ENCODE measurements around the gene CHD9.

CHD9 gene

GRCh38 chr16:53094013-53094630 is 39.3 kb downstream of the CHD9 start:
- DNase-seq (ENCODE audit: low read depth, low spot score), result no peak

GRCh38 chr16:53097190-53097589 is 42.4 kb downstream of the CHD9 start:
- no peak for DNase-seq (ENCODE audit: low read depth, low spot score)

- peak; percentile 95 for DNase-seq (ENCODE audit: low read depth, low spot score)
Observed at GRCh38 chr16:53098526-53099317, 43.9 kb downstream of the CHD9 start.

- peak; percentile 97 for DNase-seq (ENCODE audit: low read depth, low spot score)
Observed at GRCh38 chr16:53099318-53100130, 44.7 kb downstream of the CHD9 start.

- no peak for DNase-seq (ENCODE audit: low read depth, low spot score)
Observed at GRCh38 chr16:53100131-53100748, 45.4 kb downstream of the CHD9 start.

GRCh38 chr16:53100889-53101288 is 46.1 kb downstream of the CHD9 start:
- DNase-seq (ENCODE audit: low read depth, low spot score), result no peak

GRCh38 chr16:53103811-53104210 is 49.0 kb downstream of the CHD9 start:
- no peak for DNase-seq (ENCODE audit: low read depth, low spot score)

- DNase-seq (ENCODE audit: low read depth, low spot score), result no peak
Observed at GRCh38 chr16:53105565-53105964, 50.8 kb downstream of the CHD9 start.

GRCh38 chr16:53111078-53111791 is 56.4 kb downstream of the CHD9 start:
- DNase-seq (ENCODE audit: low read depth, low spot score), result no peak

GRCh38 chr16:53112015-53112414 is 57.2 kb downstream of the CHD9 start:
- no peak for DNase-seq (ENCODE audit: low read depth, low spot score)

- no peak for DNase-seq (ENCODE audit: low read depth, low spot score)
Observed at GRCh38 chr16:53115047-53115446, 60.3 kb downstream of the CHD9 start.

- DNase-seq (ENCODE audit: low read depth, low spot score), result no peak
Observed at GRCh38 chr16:53115773-53116172, 61.0 kb downstream of the CHD9 start.

- no peak for DNase-seq (ENCODE audit: low read depth, low spot score)
Observed at GRCh38 chr16:53121043-53121620, 66.3 kb downstream of the CHD9 start.

- DNase-seq (ENCODE audit: low read depth, low spot score), result no peak
Observed at GRCh38 chr16:53121661-53122060, 66.9 kb downstream of the CHD9 start.

- no peak for DNase-seq (ENCODE audit: low read depth, low spot score)
Observed at GRCh38 chr16:53123747-53124146, 69.0 kb downstream of the CHD9 start.

GRCh38 chr16:53126390-53126789 is 71.6 kb downstream of the CHD9 start:
- no peak for DNase-seq (ENCODE audit: low read depth, low spot score)

GRCh38 chr16:53129281-53130158 is 74.7 kb downstream of the CHD9 start:
- peak; percentile 50 for DNase-seq (ENCODE audit: low read depth, low spot score)

GRCh38 chr16:53130159-53131049 is 75.6 kb downstream of the CHD9 start:
- peak; percentile 99 for DNase-seq (ENCODE audit: low read depth, low spot score)

- no peak for DNase-seq (ENCODE audit: low read depth, low spot score)
Observed at GRCh38 chr16:53131050-53131362, 76.2 kb downstream of the CHD9 start.

Data from astrocyte of the hippocampus (primary cell).